Transverse colon (tissue), 4 donors: ENCODE data around the gene SMAD7. TPM values are rescaled to one million over a fixed set of nuclear protein-coding genes. Genes with fewer than 3 reads are reported as not detected.

Experiments used
- DNase-seq: peaks from one replicate; pipeline ENCODE4 v3.0.0-alpha.2; 2019
- H3K27ac ChIP-seq, 4 donors: fragments of 200-600 bp; sonication (generic); 2 replicates each; pipeline ENCODE4 v1.5.1; 2016 to 2018; ENCODE audit warnings: inconsistent platforms in 4 of 4
- H3K27me3 ChIP-seq: fragments of 200-600 bp; sonication (generic); 2 replicates; pipeline ENCODE4 v1.5.1; 2017; ENCODE audit warnings: inconsistent platforms
- H3K36me3 ChIP-seq, 4 donors: fragments of 200-600 bp; sonication (generic); 2 replicates each; pipeline ENCODE4 v1.5.1; 2017 to 2019; ENCODE audit warnings: inconsistent platforms in 4 of 4
- H3K4me1 ChIP-seq, 4 donors: fragments of 200-600 bp; sonication (generic); 2 replicates each; pipeline ENCODE4 v1.5.1; 2017 to 2020; ENCODE audit warnings: inconsistent platforms in 4 of 4
- H3K4me3 ChIP-seq, 4 donors: fragments of 200-600 bp; sonication (generic); 1 replicate in 1 of 4; 2 replicates in 3 of 4; pipeline versions ENCODE4 v1.5.1 to v1.6.1; 2017 to 2019; ENCODE audit warnings: inconsistent platforms in 4 of 4
- H3K9me3 ChIP-seq, 2 donors: fragments of 200-600 bp; sonication (generic); 2 replicates each; pipeline ENCODE4 v1.5.1; 2017 to 2019; ENCODE audit warnings: inconsistent platforms in 2 of 2
- CTCF ChIP-seq, 5 experiments: fragments of 200-600 bp in 3 of 5; fragments of 450-650 bp in 2 of 5; sonication (generic) in 3 of 5; IDR thresholded peaks; 1 replicate in 2 of 5; 2 replicates in 3 of 5; pipeline ENCODE4 v1.5.1; 2016 to 2017; ENCODE audit warnings: antibody characterized with exemption in 5 of 5, inconsistent platforms in 3 of 5, mild to moderate bottlenecking in 2 of 5, moderate library complexity in 1 of 5
- EP300 ChIP-seq: sonication (generic); formaldehyde crosslinking; IDR thresholded peaks from one replicate; pipeline ENCODE4 v1.6.1; 2017; ENCODE audit warnings: antibody characterized with exemption, low read depth
- POLR2A ChIP-seq: fragments of 450-650 bp; IDR thresholded peaks from one replicate; pipeline ENCODE4 v1.6.1; 2016; ENCODE audit warnings: antibody characterized with exemption, mild to moderate bottlenecking, moderate library complexity
- POLR2AphosphoS5 ChIP-seq, 3 donors: sonication (generic); formaldehyde crosslinking; IDR thresholded peaks; one replicate each; pipeline ENCODE4 v1.6.1; 2016; ENCODE audit warnings: antibody characterized with exemption in 3 of 3
- WGBS, 2 donors: methylation state at CpG; one replicate each; pipeline ENCODE4 v1.1.5; 2018; ENCODE audit warnings: low coverage in 1 of 2; 5-methylcytosine and 5-hydroxymethylcytosine counted together
- in situ Hi-C, 4 donors: fragments of 200-750 bp; cut with MboI; loops; one replicate each; pipeline versions ENCODE4 v1.15.0 to v1.15.1; 2017; ENCODE audit warnings: low sequenced_read_pairs in 3 of 4, low pct_ligation_motif_present in 1 of 4, low pct_unique_long_range_greater_than_20kb in 1 of 4
- intact Hi-C: fragments of 100-400 bp; cut with DNase I; formaldehyde crosslinking; loops from one replicate; pipeline ENCODE4 v1.15.1; 2023; ENCODE audit warnings: low total_unique reads
- total RNA-seq, 4 donors: library from RNA; depleted of rRNA; stranded (reverse); fragments of >200 nt; gene quantifications; one replicate each; pipeline ENCODE4 v1.1.0, GENCODE V29; 2016

Gene SMAD7
- total RNA-seq, 4 donors from 2014 or later: 76.0 to 199 (median 77.1) TPM

GRCh38 chr18:48875314-48875941, 75.3 kb downstream of the SMAD7 start:
- in situ Hi-C loops: no loop called here
- Histone ChIP-seq H3K27ac (no peak overlapping the region), H3K4me1 (peaks cover 0 to 7% (median 0%) of the 10 kb centered on the region in 4 donors), H3K27me3 (no peaks in the 10 kb centered on the region), H3K9me3 (no peaks in the 10 kb centered on the region), H3K36me3 (no peaks in the 10 kb centered on the region), H3K4me3 (no peak overlapping the region)
- 92% methylated on average over 18 of the region's 18 CpGs; no CpG with 5 or more reads in 1 of the 2 donors for WGBS, 2 donors
- intact Hi-C loops: no loop called here
- no peak for TF ChIP-seq EP300
- TF ChIP-seq CTCF (IDR thresholded peaks at IDR 0.05): no peak
- TF ChIP-seq POLR2AphosphoS5 (IDR thresholded peaks at IDR 0.05): no peak
- no peak for TF ChIP-seq POLR2A
- DNase-seq: no peak

GRCh38 chr18:48874701-48875162, 76.0 kb downstream of the SMAD7 start:
- Histone ChIP-seq H3K9me3 (no peaks in the 10 kb centered on the region), H3K36me3 (no peaks in the 10 kb centered on the region), H3K4me1 (peaks cover 0 to 7% (median 0%) of the 10 kb centered on the region in 4 donors), H3K27me3 (no peaks in the 10 kb centered on the region), H3K4me3 (no peak overlapping the region), H3K27ac (no peak overlapping the region)
- in situ Hi-C loops (no loop called here), intact Hi-C loops (no loop called here)
- TF ChIP-seq POLR2A (no peak), EP300 (no peak), POLR2AphosphoS5 (IDR thresholded peaks at IDR 0.05) (no peak), CTCF (IDR thresholded peaks at IDR 0.05) (no peak)
- WGBS, 2 donors: 83 to 93% methylated on average over 5 to 15 of the region's 15 CpGs
- no peak for DNase-seq

- WGBS, 2 donors: 60 to 94% methylated on average over 1 to 5 of the region's 5 CpGs
- intact Hi-C loops: no loop called here
Observed at GRCh38 chr18:48874233-48874632, 76.5 kb downstream of the SMAD7 start.

More at GRCh38 chr18:48874233-48874632, 76.5 kb downstream of the SMAD7 start:
- in situ Hi-C loops: no loop called here
- no peaks in the 10 kb centered on the region for H3K9me3 ChIP-seq
- TF ChIP-seq POLR2A (no peak), CTCF (IDR thresholded peaks at IDR 0.05) (no peak), EP300 (no peak), POLR2AphosphoS5 (IDR thresholded peaks at IDR 0.05) (no peak)
- no peaks in the 10 kb centered on the region for H3K36me3 ChIP-seq
- H3K27ac ChIP-seq: no peak overlapping the region
- H3K27me3 ChIP-seq: no peaks in the 10 kb centered on the region
- no peak overlapping the region for H3K4me3 ChIP-seq
- DNase-seq: no peak
- H3K4me1 ChIP-seq: peaks cover 0 to 7% (median 0%) of the 10 kb centered on the region in 4 donors
